PC-3 (cell line): Measurements from ENCODE around the gene GLOD5. TPM values are rescaled to one million over a fixed set of nuclear protein-coding genes. Genes with fewer than 3 reads are reported as not detected.
"Not testable (repeated sequence)": the region's sequence is repeated elsewhere in the genome, so short reads cannot be mapped to it uniquely, and the experiment has no call there.

Experiments used
- ATAC-seq: fragments of 200-7000 bp; cut with Tn5 transposase; 2 replicates; pipeline ENCODE4 v1.9.1; 2020; ENCODE audit warnings: mild to moderate bottlenecking, moderate library complexity
- BruUV-seq: library from RNA; stranded (reverse); fragments of 400-500 nt; replicated peaks from 2 replicates; lab custom pipeline; 2021; lab: Mats Ljungman, UMichigan
- CTCF ChIA-PET: fragments of 300-600 bp; sonication (Branson Sonifier 250); formaldehyde crosslinking; loops from one replicate; lab custom pipeline; 2022; ENCODE audit warnings: antibody characterized with exemption; lab: Charles Lee
- POLR2A ChIA-PET: fragments of 300-600 bp; sonication (Branson Sonifier 250); formaldehyde crosslinking; loops from one replicate; lab custom pipeline; 2022; ENCODE audit warnings: antibody characterized with exemption; ENCODE audit not compliant: unreplicated experiment; lab: Charles Lee
- DNase-seq: peaks from one replicate; pipeline ENCODE4 v3.0.0-alpha.2; 2015
- H2AFZ ChIP-seq: fragments of 300-600 bp; sonication (generic); 2 replicates; pipeline ENCODE4 v1.6.0; 2016; ENCODE audit warnings: antibody characterized with exemption, low read length
- H3F3A ChIP-seq: fragments of 300-600 bp; sonication (generic); one replicate; pipeline ENCODE4 v1.6.0; 2017; ENCODE audit warnings: antibody characterized with exemption, low read length, control low read depth, mild to moderate bottlenecking; ENCODE audit not compliant: unreplicated experiment
- H3K27ac ChIP-seq: fragments of 300-600 bp; sonication (generic); 2 replicates; pipeline ENCODE4 v1.5.1; 2016; ENCODE audit warnings: mild to moderate bottlenecking, low read length
- H3K27me3 ChIP-seq: fragments of 300-600 bp; sonication (generic); 2 replicates; pipeline ENCODE4 v1.6.1; 2016; ENCODE audit warnings: low read length, mixed read lengths
- H3K36me3 ChIP-seq: fragments of 300-600 bp; sonication (generic); 2 replicates; pipeline ENCODE4 v1.6.1; 2016; ENCODE audit warnings: low read depth, mixed run types, low read length, mixed read lengths
- H3K4me1 ChIP-seq: fragments of 300-600 bp; sonication (generic); 2 replicates; pipeline ENCODE4 v1.5.1; 2016; ENCODE audit warnings: low read length; ENCODE audit not compliant: insufficient read depth
- H3K4me2 ChIP-seq: fragments of 300-600 bp; sonication (generic); 2 replicates; pipeline ENCODE4 v1.6.0; 2016; ENCODE audit warnings: low read length
- H3K4me3 ChIP-seq: fragments of 300-600 bp; sonication (generic); 2 replicates; pipeline ENCODE4 v1.5.1; 2016; ENCODE audit warnings: mild to moderate bottlenecking, low read length, mixed read lengths
- H3K79me2 ChIP-seq: fragments of 300-600 bp; sonication (generic); 2 replicates; pipeline ENCODE4 v1.6.1; 2017; ENCODE audit warnings: low read length, mixed read lengths
- H3K9ac ChIP-seq: fragments of 300-600 bp; sonication (generic); 2 replicates; pipeline ENCODE4 v1.6.0; 2016; ENCODE audit warnings: mild to moderate bottlenecking, low read length
- H3K9me2 ChIP-seq: fragments of 300-600 bp; sonication (generic); replicated peaks from 2 replicates; pipeline ENCODE4 v1.6.1; 2016; ENCODE audit warnings: mixed run types, low read length, mixed read lengths
- H3K9me3 ChIP-seq: fragments of 300-600 bp; sonication (generic); 2 replicates; pipeline ENCODE4 v1.6.1; 2016; ENCODE audit warnings: low read length, mixed read lengths
- H4K20me1 ChIP-seq: fragments of 300-600 bp; sonication (generic); 2 replicates; pipeline ENCODE4 v1.6.1; 2016; ENCODE audit warnings: low read length, mixed read lengths
- EZH2 ChIP-seq: fragments of 300-600 bp; sonication (generic); IDR thresholded peaks from one replicate; pipeline ENCODE4 v1.6.1; 2017; ENCODE audit warnings: antibody characterized with exemption, mild to moderate bottlenecking, low read length; ENCODE audit not compliant: unreplicated experiment
- EZH2phosphoT487 ChIP-seq: fragments of 300-600 bp; sonication (generic); IDR thresholded peaks from 2 replicates; pipeline ENCODE4 v1.6.1; 2018; ENCODE audit warnings: mild to moderate bottlenecking, antibody characterized with exemption, low read length, borderline replicate concordance
- intact Hi-C: fragments of 100-400 bp; cut with micrococcal nuclease; formaldehyde crosslinking; loops from 2 replicates; pipeline ENCODE4 v1.9.0; 2023
- total RNA-seq: library from RNA; depleted of rRNA; stranded (reverse); fragments of >200 nt; gene quantifications from 2 replicates; pipeline ENCODE4 v1.2.3, GENCODE V29; 2014
- TF ChIP-seq, protein P1 (sequence below): fragments of 300-600 bp; sonication (generic); conservative IDR thresholded peaks from 2 replicates; pipeline ENCODE4 v1.5.1; 2017; ENCODE audit warnings: antibody characterized with exemption, low read depth, mild to moderate bottlenecking, low read length

Gene GLOD5
- total RNA-seq, 1 experiment from 2014 or later: not detected

DNA sequence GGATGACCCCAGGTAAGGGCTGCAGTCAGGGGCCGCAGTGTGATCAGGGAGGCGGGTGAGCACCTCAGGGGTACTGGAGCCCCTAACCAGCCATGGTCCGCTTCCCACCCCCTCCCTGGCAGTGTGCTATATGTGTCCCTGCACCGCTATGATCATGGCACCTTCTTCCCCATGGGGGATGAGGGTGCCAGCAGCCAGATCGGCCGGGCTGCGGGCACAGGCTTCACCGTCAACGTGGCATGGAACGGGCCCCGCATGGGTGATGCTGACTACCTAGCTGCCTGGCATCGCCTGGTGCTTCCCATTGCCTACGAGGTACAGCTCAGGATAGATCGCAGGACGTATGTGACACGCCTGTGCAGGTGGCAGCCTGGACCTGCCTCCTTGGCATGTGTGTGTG, 56.6 kb downstream of the GLOD5 start:
- H3K36me3 ChIP-seq: no peaks in the 10 kb centered on the region
- no peak for ATAC-seq

DNA sequence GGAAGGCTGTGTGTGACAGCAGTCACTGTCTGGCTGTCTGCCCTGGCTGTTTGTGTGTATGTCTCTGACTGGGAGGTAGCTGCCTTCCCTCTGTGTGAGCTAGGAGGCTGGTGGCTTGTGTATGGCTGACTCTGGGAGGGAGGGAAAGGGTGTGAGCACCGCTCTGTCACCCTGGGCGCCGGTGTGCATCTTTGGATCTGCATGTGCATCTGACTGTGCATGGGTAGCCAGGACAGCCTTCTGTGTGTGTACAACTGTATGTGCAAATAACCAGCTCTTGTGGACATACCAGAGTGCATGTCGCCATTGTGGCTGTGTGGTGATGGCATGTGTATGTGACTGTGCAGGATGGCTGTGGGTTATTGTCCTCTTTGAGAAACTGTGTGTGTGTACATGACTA, 57.3 kb downstream of the GLOD5 start:
- no peaks in the 10 kb centered on the region for H3K27me3 ChIP-seq
- no peak overlapping the region for H3K9ac ChIP-seq
- H3K36me3 ChIP-seq: no peaks in the 10 kb centered on the region
- no peak overlapping the region for H3K4me2 ChIP-seq
- no peak for DNase-seq
- no peaks in the 10 kb centered on the region for H3K9me2 ChIP-seq
- no peaks in the 10 kb centered on the region for H3F3A ChIP-seq
- ATAC-seq: no peak
- no peaks in the 10 kb centered on the region for H3K79me2 ChIP-seq
- TF ChIP-seq, protein P1, sequence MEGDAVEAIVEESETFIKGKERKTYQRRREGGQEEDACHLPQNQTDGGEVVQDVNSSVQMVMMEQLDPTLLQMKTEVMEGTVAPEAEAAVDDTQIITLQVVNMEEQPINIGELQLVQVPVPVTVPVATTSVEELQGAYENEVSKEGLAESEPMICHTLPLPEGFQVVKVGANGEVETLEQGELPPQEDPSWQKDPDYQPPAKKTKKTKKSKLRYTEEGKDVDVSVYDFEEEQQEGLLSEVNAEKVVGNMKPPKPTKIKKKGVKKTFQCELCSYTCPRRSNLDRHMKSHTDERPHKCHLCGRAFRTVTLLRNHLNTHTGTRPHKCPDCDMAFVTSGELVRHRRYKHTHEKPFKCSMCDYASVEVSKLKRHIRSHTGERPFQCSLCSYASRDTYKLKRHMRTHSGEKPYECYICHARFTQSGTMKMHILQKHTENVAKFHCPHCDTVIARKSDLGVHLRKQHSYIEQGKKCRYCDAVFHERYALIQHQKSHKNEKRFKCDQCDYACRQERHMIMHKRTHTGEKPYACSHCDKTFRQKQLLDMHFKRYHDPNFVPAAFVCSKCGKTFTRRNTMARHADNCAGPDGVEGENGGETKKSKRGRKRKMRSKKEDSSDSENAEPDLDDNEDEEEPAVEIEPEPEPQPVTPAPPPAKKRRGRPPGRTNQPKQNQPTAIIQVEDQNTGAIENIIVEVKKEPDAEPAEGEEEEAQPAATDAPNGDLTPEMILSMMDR: no peak
- TF ChIP-seq EZH2 (no peak), EZH2phosphoT487 (no peak)
- POLR2A ChIA-PET: no interaction called here
- intact Hi-C loops: no loop called here
- no peak overlapping the region for H3K27ac ChIP-seq
- no peaks in the 10 kb centered on the region for H3K4me1 ChIP-seq
- no peaks in the 10 kb centered on the region for H3K9me3 ChIP-seq
- H3K4me3 ChIP-seq: no peak overlapping the region
- BruUV-seq: no TSS peak
- H2AFZ ChIP-seq: no peak overlapping the region
- no peaks in the 10 kb centered on the region for H4K20me1 ChIP-seq
- CTCF ChIA-PET: no interaction called here

More for the DNA sequence above, 56.6 kb downstream of the GLOD5 start:
- Histone ChIP-seq H4K20me1 (no peaks in the 10 kb centered on the region), H3K4me2 (no peak overlapping the region), H3K9me3 (no peaks in the 10 kb centered on the region), H3K27me3 (no peaks in the 10 kb centered on the region), H3K9ac (no peak overlapping the region), H3K4me1 (no peaks in the 10 kb centered on the region), H3K79me2 (no peaks in the 10 kb centered on the region), H3K4me3 (no peak overlapping the region), H3F3A (no peaks in the 10 kb centered on the region), H3K27ac (no peak overlapping the region), H3K9me2 (no peaks in the 10 kb centered on the region), H2AFZ (no peak overlapping the region)
- POLR2A ChIA-PET: no interaction called here
- DNase-seq: no peak
- no peak for TF ChIP-seq EZH2
- TF ChIP-seq EZH2phosphoT487: no peak
- TF ChIP-seq, protein P1: no peak
- no TSS peak for BruUV-seq
- intact Hi-C loops: no loop called here
- CTCF ChIA-PET: no interaction called here

DNA sequence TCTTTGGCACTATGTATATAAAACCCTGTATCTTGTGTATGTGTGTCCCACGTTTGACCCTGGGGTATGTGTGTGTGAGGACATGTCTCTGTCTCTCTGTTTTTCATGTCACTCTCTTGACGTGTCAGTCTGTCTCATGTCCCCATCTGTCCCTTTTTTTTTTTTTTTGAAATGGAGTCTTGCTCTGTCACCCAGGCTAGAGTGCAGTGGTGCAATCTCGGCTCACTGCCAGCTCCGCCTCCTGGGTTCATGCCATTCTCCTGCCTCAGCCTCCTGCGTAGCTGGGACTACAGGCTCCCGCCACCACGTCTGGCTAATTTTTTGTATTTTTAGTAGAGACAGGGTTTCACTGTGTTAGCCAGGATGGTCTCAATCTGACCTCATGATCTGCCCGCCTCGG, 57.8 kb downstream of the GLOD5 start:
- H3K4me1 ChIP-seq, H3K4me2 ChIP-seq, CTCF ChIA-PET, DNase-seq, ATAC-seq, H2AFZ ChIP-seq, BruUV-seq, H3K79me2 ChIP-seq, H3K4me3 ChIP-seq, H3K27ac ChIP-seq, H3K36me3 ChIP-seq, H3K9ac ChIP-seq, H4K20me1 ChIP-seq, H3K9me3 ChIP-seq, H3F3A ChIP-seq, H3K27me3 ChIP-seq, intact Hi-C loops, POLR2A ChIA-PET, H3K9me2 ChIP-seq: not testable (repeated sequence)
